IPS-11a (cell line): ENCODE data around the gene LSAMP.
"Not testable (repeated sequence)": the region's sequence is repeated elsewhere in the genome, so short reads cannot be mapped to it uniquely, and the experiment has no call there.

Experiments
- H3K4me3 ChIP-seq: one replicate; pipeline ENCODE4 v1.5.1; 2013; ENCODE audit warnings: low read depth, low read length, control low read depth

The LSAMP gene

GRCh38 chr3:115857518-115858136, 587.7 kb downstream of the LSAMP start:
- H3K4me3 ChIP-seq: no peak overlapping the region

GRCh38 chr3:115855911-115856310, 589.4 kb downstream of the LSAMP start:
- no peak overlapping the region for H3K4me3 ChIP-seq

- H3K4me3 ChIP-seq: no peak overlapping the region
Observed at GRCh38 chr3:115853104-115853503, 592.2 kb downstream of the LSAMP start.

GRCh38 chr3:115852278-115852677, 593.0 kb downstream of the LSAMP start:
- no peak overlapping the region for H3K4me3 ChIP-seq

- H3K4me3 ChIP-seq: no peak overlapping the region
Observed at GRCh38 chr3:115851571-115851970, 593.7 kb downstream of the LSAMP start.

GRCh38 chr3:115848641-115849040, 596.6 kb downstream of the LSAMP start:
- H3K4me3 ChIP-seq: no peak overlapping the region

GRCh38 chr3:115845986-115846385, 599.3 kb downstream of the LSAMP start:
- no peak overlapping the region for H3K4me3 ChIP-seq

- H3K4me3 ChIP-seq: not testable (repeated sequence)
Observed at GRCh38 chr3:115844729-115845128, 600.6 kb downstream of the LSAMP start.

- no peak overlapping the region for H3K4me3 ChIP-seq
Observed at GRCh38 chr3:115843206-115843605, 602.1 kb downstream of the LSAMP start.

GRCh38 chr3:115839246-115839645, 606.0 kb downstream of the LSAMP start:
- H3K4me3 ChIP-seq: no peak overlapping the region

GRCh38 chr3:115838786-115839185, 606.5 kb downstream of the LSAMP start:
- no peak overlapping the region for H3K4me3 ChIP-seq

- H3K4me3 ChIP-seq: no peak overlapping the region
Observed at GRCh38 chr3:115836944-115837343, 608.3 kb downstream of the LSAMP start.

- no peak overlapping the region for H3K4me3 ChIP-seq
Observed at GRCh38 chr3:115835946-115836345, 609.3 kb downstream of the LSAMP start.

- no peak overlapping the region for H3K4me3 ChIP-seq
Observed at GRCh38 chr3:115834068-115834467, 611.2 kb downstream of the LSAMP start.

- H3K4me3 ChIP-seq: no peak overlapping the region
Observed at GRCh38 chr3:115833074-115833473, 612.2 kb downstream of the LSAMP start.

- H3K4me3 ChIP-seq: no peak overlapping the region
Observed at GRCh38 chr3:115832265-115832664, 613.0 kb downstream of the LSAMP start.

GRCh38 chr3:115831864-115832263, 613.4 kb downstream of the LSAMP start:
- H3K4me3 ChIP-seq: no peak overlapping the region

GRCh38 chr3:115830764-115831395, 614.4 kb downstream of the LSAMP start:
- no peak overlapping the region for H3K4me3 ChIP-seq

GRCh38 chr3:115828401-115828800, 616.9 kb downstream of the LSAMP start:
- H3K4me3 ChIP-seq: no peak overlapping the region

- H3K4me3 ChIP-seq: no peak overlapping the region
Observed at GRCh38 chr3:115827495-115827894, 617.8 kb downstream of the LSAMP start.

- no peak overlapping the region for H3K4me3 ChIP-seq
Observed at GRCh38 chr3:115825046-115825445, 620.2 kb downstream of the LSAMP start.

- H3K4me3 ChIP-seq: no peak overlapping the region
Observed at GRCh38 chr3:115823083-115823482, 622.2 kb downstream of the LSAMP start.

GRCh38 chr3:115822579-115822978, 622.7 kb downstream of the LSAMP start:
- no peak overlapping the region for H3K4me3 ChIP-seq
